Stimulated activated CD4-positive, alpha-beta T cell treated with anti-CD3 and anti-CD28 coated beads, Interleukin-2, amount 100 ng/mL, for 48 hours (primary cell): Measurements from ENCODE around the gene MYB.
A peak's percentile ranks its signal among the peaks of the same experiment; 100 is the strongest.
"Not testable (repeated sequence)": the region's sequence is repeated elsewhere in the genome, so short reads cannot be mapped to it uniquely, and the experiment has no call there.

Source experiments
- DNase-seq, 2 donors: peaks; one replicate each; pipeline ENCODE4 v3.0.0-alpha.2; 2020

The MYB gene

GRCh38 chr6:135180542-135181332 lies at the start of gene MYB:
MYB (plus strand) TSS chr6:135181308; CDS start chr6:135181514, 206 bp downstream.
- DNase-seq, result peak; percentile 68 to 69

- no peak for DNase-seq
These were observed 48.3 kb upstream of the MYB start for GRCh38 chr6:135132776-135133175.

GRCh38 chr6:135135835-135136234 lies 45.3 kb upstream of the MYB start:
- DNase-seq, result no peak

- DNase-seq, result no peak
These were observed 43.3 kb upstream of the MYB start for GRCh38 chr6:135137826-135138225.

GRCh38 chr6:135141182-135141581 lies 39.9 kb upstream of the MYB start:
- DNase-seq, result no peak

GRCh38 chr6:135141728-135142127 lies 39.4 kb upstream of the MYB start:
- DNase-seq, result no peak

GRCh38 chr6:135142232-135142631 lies 38.9 kb upstream of the MYB start:
- DNase-seq, result not testable (repeated sequence)

GRCh38 chr6:135144673-135145062 lies 36.4 kb upstream of the MYB start:
- no peak for DNase-seq

GRCh38 chr6:135145063-135145800 lies 35.9 kb upstream of the MYB start:
- no peak for DNase-seq

- no peak for DNase-seq
These were observed 34.8 kb upstream of the MYB start for GRCh38 chr6:135146162-135146934.

- DNase-seq, result no peak
These were observed 33.2 kb upstream of the MYB start for GRCh38 chr6:135147637-135148592.

- no peak for DNase-seq
These were observed 32.2 kb upstream of the MYB start for GRCh38 chr6:135148889-135149288.

- no peak for DNase-seq
These were observed 31.7 kb upstream of the MYB start for GRCh38 chr6:135149376-135149775.

- not testable (repeated sequence) for DNase-seq
These were observed 30.6 kb upstream of the MYB start for GRCh38 chr6:135150481-135150880.

GRCh38 chr6:135154125-135154524 lies 27.0 kb upstream of the MYB start:
- not testable (repeated sequence) for DNase-seq

GRCh38 chr6:135158397-135158796 lies 22.7 kb upstream of the MYB start:
- DNase-seq, result no peak

- DNase-seq, result peak in 1 of 2 donors; percentile 26
These were observed 21.6 kb upstream of the MYB start for GRCh38 chr6:135159531-135159930.

GRCh38 chr6:135161411-135162395 lies 19.4 kb upstream of the MYB start:
- DNase-seq, result no peak

- peak; percentile 54 to 62 for DNase-seq
These were observed 18.2 kb upstream of the MYB start for GRCh38 chr6:135162678-135163439.

GRCh38 chr6:135163440-135163738 lies 17.7 kb upstream of the MYB start:
- DNase-seq, result peak in 1 of 2 donors; percentile 38
